ENCODE results near the gene IL13RA1. TPM values are rescaled to one million over a fixed set of nuclear protein-coding genes. Genes with fewer than 3 reads are reported as not detected.
"Not testable (repeated sequence)": the region's sequence is repeated elsewhere in the genome, so short reads cannot be mapped to it uniquely, and the experiment has no call there.

IL13RA1 gene
- total RNA-seq, 4 donors from 2014 or later: 44.9 to 77.8 (median 71.0) TPM

DNA sequence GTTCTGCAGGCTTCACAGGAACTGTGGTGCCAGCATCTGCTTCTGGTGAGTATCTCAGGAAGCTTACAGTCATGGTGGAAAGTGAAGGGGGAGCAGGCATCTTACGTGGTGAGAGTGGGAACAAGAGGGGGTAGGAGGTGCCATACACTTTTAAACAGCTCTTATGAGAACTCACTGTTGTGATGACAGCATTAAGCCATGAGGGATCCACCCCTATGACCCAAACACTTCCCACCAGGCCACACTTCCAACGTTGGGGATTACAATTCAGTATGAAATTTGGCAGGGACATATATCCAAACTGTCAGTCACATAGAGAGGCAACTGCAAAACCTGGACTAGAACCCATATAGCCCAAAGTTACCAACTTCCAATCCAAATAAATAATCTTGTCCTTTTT, 53.1 kb downstream of the IL13RA1 start:
- ATAC-seq (ENCODE audit: low FRiP score): peak; percentile 70
- TF ChIP-seq, protein P1, sequence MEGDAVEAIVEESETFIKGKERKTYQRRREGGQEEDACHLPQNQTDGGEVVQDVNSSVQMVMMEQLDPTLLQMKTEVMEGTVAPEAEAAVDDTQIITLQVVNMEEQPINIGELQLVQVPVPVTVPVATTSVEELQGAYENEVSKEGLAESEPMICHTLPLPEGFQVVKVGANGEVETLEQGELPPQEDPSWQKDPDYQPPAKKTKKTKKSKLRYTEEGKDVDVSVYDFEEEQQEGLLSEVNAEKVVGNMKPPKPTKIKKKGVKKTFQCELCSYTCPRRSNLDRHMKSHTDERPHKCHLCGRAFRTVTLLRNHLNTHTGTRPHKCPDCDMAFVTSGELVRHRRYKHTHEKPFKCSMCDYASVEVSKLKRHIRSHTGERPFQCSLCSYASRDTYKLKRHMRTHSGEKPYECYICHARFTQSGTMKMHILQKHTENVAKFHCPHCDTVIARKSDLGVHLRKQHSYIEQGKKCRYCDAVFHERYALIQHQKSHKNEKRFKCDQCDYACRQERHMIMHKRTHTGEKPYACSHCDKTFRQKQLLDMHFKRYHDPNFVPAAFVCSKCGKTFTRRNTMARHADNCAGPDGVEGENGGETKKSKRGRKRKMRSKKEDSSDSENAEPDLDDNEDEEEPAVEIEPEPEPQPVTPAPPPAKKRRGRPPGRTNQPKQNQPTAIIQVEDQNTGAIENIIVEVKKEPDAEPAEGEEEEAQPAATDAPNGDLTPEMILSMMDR (IDR thresholded peaks at IDR 0.05): no peak
- DNase-seq (ENCODE audit: low spot score): no peak

DNA sequence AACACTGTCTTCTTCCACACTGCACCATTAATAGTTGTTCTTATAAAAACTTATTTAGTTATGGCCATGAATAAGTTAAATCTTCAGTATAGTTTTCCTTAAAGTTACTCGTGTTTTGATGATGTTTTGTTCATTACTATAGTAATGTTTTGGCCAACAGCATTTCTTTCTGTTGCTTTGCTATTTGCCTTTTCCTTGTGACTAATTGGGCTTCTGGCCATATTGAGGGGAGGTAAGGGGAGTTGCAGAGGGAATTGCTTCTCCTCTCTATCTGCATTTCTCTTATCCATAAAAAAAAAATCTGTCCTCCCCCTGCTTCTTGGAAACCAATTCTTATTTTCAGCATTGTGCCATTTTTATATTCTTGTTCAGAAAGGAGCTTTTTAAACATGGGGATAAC, 53.5 kb downstream of the IL13RA1 start:
- DNase-seq (ENCODE audit: low spot score) (no peak), ATAC-seq (ENCODE audit: low FRiP score) (peak; percentile 12)
- TF ChIP-seq, protein P1 (IDR thresholded peaks at IDR 0.05): no peak

DNA sequence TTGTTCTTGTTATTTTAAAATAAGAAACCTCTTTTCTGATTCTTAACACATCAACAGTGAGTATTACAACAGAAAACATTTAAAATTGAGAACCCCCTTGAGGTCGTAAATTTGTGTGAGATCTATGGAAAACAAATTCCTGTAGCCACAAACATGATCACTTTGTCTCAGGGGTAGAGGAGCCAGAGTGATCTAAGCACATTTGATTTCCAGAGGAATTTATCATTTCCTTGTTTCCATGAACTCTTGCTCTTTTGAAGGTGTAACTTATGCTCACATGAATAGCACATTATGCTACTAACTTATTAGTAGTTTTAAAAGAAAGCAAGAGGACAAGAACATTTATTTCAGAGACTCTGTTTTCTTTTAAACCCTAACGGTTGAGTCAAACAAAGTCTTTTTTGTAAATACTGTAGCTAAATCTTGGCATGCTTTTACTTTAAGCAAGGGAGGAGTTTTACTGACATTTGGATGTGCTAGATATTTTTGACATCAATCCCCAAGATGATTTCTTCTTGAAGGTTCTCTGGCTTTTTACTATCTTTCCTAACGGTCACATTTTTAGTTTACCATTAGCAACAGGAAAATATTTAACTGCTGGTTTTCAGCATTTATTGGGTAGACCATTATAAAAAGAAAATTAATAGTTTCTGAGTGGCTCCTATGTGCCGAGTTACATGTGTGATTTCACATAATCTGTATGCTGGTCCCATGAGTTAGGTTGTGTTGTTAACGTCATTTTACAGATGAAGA, 68.3 kb downstream of the IL13RA1 start:
- TF ChIP-seq, protein P1 (IDR thresholded peaks at IDR 0.05): no peak
- DNase-seq (ENCODE audit: low spot score) (no peak), ATAC-seq (ENCODE audit: low FRiP score) (peak; percentile 40)

DNA sequence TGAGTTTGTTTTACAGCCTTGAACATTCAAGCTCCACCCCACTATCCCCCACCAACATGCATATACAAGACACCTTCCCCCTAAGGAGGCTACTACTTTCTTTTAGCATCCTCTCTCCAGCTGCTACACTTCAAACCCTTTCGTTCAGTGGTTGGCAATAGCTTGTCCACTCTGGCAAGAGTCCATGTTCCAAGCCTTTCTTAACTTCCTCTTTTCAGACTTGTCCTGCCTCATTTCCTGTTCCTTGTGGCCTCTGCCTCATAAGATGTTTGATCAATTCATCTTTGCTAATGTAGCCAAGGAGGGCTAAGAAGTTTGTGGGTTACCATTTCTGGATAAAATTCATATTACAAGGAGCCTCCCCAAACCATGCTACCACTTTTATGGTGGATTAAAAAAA, 75.5 kb downstream of the IL13RA1 start:
- ATAC-seq (ENCODE audit: low FRiP score) (no peak), DNase-seq (ENCODE audit: low spot score) (no peak)
- TF ChIP-seq, protein P1 (IDR thresholded peaks at IDR 0.05): no peak

DNA sequence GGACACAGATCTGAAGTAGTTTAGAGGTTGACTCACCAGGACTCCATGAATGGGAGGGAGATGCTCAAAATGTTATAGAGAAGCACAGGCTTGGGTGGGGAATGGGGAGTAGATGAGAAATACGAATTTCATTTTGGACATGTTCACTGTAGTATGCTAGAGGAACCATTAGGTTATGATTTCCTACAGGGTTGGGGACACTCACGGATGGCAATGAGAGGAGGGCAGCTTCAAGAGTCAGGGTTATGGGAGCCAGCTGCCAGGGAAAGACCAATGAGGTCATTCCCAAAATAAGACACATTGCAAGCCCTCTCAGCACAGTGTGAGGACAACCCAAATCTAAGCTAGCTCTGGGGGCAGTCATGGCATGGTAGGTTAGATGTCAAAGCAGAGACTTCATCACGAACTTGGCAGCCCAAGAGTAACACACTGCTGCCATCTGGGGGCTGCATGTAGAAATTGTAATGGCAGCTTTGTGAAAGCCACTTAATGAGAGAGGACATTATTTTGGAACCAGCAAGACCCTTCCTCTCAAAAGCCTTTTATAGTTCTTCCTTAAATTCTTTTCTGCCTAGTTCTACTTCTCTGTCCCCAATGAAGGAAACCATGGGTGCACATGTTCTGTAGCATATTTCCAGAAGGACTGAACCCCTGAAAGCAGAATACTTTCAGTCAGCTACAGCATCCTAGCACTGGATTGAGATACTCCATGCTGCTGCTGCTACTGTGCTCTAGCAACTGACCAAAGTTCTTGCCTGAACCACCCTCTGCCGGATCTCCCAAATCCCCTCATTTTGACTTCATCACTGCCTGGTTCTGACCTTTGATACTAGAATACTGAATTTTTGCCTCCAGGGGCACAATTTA, 80.0 kb downstream of the IL13RA1 start:
- no peak for DNase-seq (ENCODE audit: low spot score)
- TF ChIP-seq, protein P1 (IDR thresholded peaks at IDR 0.05): no peak
- no peak for ATAC-seq (ENCODE audit: low FRiP score)

DNA sequence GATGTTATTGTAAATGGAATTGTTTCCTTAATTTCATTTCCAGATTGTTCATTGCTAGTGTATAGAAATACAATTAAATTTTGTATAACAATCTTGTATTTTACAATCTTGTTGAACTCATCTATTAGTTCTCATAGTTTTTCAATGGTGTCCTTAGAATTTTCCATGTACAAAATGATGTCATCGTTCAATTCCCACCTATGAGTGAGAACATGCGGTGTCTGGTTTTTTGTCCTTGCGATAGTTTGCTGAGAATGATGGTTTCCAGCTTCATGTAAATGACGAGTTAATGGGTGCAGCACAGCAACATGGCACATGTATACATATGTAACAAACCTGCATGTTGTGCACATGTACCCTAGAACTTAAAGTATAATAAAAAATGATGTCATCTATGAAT, 89.9 kb downstream of the IL13RA1 start:
- not testable (repeated sequence) for DNase-seq (ENCODE audit: low spot score); ATAC-seq (ENCODE audit: low FRiP score)

DNA sequence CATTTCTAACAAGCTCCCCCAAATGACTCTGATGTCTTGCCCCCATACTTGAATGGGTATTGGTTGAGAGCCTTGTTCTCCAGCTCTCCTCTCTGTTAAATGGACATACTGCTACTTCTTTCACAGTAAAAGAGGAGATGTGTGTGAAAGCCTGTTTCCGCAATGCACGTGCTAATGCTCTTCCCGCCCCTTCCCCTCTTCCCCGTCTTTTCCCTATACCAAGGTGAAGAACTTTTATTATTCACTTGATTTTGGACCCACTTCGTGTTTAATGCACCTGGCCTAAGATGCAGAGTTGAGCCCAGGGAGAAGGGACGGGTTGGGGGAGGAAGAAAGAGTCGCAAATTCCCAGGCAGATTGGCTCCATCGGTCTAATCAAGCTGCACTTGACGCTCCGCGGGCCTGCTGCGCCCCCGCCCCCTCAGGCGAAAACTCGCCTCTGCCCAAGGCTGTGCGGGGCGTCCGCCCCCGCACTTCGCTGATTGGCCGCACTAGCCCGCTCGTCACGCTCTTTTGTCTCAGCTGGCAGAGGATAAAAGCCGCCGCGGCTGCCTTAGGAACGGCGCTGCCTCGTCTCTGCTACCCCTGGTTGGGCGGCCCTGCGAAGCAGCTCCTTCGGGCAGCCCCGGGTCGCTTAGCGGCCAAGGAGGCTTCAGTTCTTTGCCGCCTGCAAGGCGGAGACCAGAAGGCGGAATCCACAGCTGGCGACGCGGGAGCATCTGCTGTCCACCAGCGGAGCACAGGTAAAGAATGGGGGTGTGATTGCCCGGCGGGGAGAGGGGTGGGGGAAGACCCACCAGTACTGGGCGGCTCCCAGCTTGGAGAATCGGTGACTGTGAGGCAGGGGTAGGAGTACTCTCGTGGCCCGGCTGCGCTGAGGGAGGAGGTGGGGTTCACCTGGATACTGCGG, 96.1 kb downstream of the IL13RA1 start, which contains the start of gene ZCCHC12:
TSS of gene ZCCHC12 (plus strand) at position 562 of the 910 bp plus-strand sequence. CDS start 1,421 bp downstream, outside the sequence.
- TF ChIP-seq, protein P1 (IDR thresholded peaks at IDR 0.05): no peak
- peak; percentile 64 for ATAC-seq (ENCODE audit: low FRiP score)

More for the DNA sequence above, 96.1 kb downstream of the IL13RA1 start, which contains the start of gene ZCCHC12:
- DNase-seq (ENCODE audit: low spot score): no peak
